HPDE6-E6E7 (cell line): ENCODE measurements around the gene ARHGAP23.
"Not testable (repeated sequence)": the region's sequence is repeated elsewhere in the genome, so short reads cannot be mapped to it uniquely, and the experiment has no call there.

Source experiments
- DNase-seq: peaks from one replicate; pipeline ENCODE4 v3.0.0; 2011; ENCODE audit warnings: missing footprints; ENCODE audit errors: extremely low spot score

Gene ARHGAP23

GRCh38 chr17:38528141-38528540, 99.9 kb downstream of the ARHGAP23 start:
- DNase-seq = not testable (repeated sequence)

DNA sequence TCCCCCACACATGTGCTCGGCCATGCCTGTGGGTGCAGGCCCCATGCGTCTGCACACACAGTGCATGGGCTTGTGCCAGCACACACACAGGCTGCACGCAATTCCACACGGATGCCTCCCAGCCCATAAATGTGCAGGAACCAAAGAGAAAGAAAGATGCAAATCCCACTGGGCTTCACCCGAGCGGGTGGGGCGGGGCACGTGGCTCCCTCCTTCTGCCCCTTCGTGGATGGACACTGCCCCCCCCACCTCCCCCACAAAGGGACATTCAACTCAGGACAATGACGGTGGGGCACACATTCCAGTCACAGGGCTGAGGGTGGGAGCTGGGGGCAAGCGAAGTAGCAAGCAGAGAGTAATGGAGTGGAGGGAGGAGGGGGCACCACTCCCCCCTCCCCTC, 102.6 kb downstream of the ARHGAP23 start:
- not testable (repeated sequence) for DNase-seq

GRCh38 chr17:38531761-38532160, 103.5 kb downstream of the ARHGAP23 start:
- DNase-seq = not testable (repeated sequence)

DNA sequence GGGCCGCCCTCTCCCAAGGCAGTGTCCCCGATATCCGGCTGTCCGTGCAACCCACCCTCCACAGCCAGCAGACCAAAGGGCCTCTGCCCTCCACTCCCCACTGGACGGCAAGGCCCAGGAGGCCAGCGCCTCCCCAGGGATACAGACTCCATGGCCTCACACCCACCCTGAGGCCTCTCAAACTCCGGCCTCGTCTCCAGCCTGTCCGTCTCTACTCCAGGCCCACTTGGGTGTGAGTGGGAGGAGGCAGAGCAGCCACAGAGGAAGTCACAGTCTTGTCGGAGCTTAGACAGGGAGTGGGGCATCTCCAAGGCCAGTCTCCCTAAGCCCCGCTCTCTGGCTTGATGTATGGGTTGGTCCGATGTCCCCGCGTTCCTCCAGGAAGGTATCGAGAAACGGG, 104.2 kb downstream of the ARHGAP23 start:
- DNase-seq = no peak

DNA sequence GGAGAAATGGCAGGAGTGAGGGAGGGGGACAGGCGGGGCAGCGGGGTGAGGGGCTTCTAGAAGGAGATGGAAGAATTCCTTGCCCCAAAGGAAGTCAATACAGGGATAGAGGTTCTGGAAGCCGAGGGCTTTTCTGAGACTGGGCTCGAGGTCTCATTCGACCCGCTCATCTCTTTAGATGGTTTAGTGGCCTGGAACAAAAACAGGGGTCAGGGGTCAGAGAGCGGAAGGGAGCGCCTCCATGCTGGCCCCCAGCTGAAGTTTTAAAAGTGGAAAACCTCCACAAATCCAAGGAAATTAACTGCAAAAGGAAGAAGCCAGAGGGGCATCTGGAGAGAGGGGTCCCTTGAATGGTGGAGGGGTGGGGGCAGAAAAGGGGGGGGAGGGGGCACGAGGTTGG, 105.0 kb downstream of the ARHGAP23 start:
- DNase-seq = no peak

GRCh38 chr17:38533866-38534497, 105.7 kb downstream of the ARHGAP23 start:
- DNase-seq = no peak

- no peak for DNase-seq
Observed at GRCh38 chr17:38534498-38534885, 106.2 kb downstream of the ARHGAP23 start.

GRCh38 chr17:38535886-38536285, 107.6 kb downstream of the ARHGAP23 start:
- DNase-seq = no peak

DNA sequence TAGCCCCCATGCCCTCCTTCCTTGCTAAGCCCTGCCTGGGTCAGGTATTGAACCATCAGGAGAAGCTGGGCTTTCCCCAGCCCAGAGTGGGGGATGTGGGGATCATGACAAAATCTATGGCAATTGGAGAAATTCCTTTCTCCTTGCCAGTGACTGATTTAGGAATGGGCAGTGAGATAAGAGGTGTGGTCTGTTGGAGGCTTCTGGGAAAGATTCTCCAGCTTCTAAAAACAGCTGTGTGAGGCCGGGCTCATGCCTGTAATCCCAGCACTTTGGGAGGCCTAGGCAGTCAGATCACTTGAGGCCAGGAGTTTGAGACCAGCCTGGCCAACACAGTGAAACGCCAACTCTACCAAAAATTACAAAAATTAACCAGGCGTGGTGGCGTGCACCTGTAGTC, 108.4 kb downstream of the ARHGAP23 start:
- DNase-seq = no peak

DNA sequence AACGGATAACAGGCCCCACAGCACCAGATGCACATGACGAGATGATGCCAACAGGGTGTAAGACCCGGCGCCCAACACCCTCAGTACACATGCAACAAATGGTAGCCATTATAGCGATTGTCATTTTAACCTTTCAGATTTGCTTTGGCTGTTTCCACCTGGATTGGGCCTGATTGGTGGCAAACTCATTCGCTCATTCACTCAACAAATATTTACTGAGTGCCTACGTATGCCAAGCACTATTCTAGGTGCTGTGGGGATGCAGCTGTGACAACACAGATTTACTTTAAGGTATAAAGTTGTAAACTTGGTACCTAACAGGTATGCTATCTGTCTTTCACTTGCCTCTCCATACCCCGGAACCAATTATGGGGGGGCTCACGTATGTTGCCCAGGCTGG, 110.6 kb downstream of the ARHGAP23 start:
- DNase-seq = no peak

DNA sequence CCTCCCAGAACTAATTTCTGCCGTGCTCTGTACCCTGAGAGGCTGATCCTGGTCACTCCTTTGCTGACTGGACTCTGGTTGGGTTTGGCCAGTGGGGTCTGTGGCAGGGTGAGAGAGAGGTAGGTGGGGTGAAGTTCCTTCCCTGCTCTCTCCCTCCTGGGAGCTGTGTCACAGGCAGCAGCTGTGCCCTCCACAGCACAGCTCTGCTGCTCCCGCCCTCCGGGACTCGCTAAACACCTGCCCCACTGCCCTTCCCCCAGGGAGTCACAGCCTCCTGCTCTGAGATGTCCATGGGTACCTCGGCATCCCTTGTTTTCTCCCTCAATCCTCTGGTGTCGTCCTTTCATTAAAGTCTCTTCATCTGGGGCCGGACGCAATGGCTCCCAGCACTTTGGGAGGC, 111.1 kb downstream of the ARHGAP23 start:
- DNase-seq = no peak

GRCh38 chr17:38540514-38541045, 112.3 kb downstream of the ARHGAP23 start:
- DNase-seq = no peak

- DNase-seq = no peak
Observed at GRCh38 chr17:38541281-38541680, 113.0 kb downstream of the ARHGAP23 start.

GRCh38 chr17:38542286-38542685, 114.0 kb downstream of the ARHGAP23 start:
- DNase-seq = no peak

- DNase-seq = no peak
Observed at GRCh38 chr17:38543403-38544174, 115.3 kb downstream of the ARHGAP23 start.

DNA sequence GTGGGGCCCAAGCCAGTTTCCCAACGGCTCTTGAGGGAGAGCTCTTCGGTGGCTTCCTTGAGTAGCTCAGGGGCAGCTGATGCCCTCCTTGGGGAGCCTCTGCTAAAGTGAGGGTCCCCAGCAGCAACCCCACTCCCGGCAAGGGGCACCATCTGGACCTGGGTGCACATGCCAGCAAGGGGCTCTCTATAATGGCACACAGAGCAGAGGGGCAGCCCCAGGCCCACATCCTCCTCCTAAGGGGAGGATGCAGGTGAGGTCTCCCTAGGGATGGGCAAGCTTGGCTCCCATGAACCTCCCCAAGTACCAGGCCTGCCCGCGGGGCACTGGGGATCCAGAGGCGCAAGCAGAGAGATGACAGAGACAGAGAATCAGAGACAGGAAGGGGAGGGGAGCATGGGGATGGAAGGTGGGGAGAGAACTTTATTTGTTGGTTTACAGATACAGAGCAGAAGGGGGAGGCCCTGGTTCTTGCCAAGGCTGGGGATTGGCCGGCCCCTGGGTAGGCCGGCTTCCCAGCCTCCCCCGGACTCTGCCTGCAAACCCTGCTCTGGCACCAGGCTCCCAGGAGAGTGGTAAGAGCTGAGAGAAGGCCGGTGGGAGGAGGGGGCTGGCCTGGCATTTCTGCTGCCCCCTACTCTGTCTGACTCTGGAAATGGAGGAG, 116.0 kb downstream of the ARHGAP23 start:
- DNase-seq = no peak

DNA sequence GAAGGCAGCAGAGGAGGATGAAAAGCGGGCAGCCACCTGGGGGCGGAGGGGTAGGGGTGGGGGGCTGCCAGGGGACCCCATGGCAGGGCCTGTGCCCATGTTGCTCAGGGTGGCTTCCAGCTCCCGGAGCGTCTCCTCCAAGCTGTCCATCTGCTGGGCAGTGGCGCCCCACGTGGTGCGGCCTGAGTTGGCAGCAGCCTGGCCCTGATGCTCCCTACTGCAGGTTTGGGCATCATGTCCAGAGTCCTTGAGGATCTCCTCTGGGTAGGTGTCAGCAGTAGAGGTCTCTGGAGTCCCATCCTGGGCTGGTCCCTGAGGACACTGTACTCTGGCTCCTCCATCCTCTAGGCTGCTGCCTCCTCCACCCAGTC, 116.6 kb downstream of the ARHGAP23 start:
- no peak for DNase-seq

DNA sequence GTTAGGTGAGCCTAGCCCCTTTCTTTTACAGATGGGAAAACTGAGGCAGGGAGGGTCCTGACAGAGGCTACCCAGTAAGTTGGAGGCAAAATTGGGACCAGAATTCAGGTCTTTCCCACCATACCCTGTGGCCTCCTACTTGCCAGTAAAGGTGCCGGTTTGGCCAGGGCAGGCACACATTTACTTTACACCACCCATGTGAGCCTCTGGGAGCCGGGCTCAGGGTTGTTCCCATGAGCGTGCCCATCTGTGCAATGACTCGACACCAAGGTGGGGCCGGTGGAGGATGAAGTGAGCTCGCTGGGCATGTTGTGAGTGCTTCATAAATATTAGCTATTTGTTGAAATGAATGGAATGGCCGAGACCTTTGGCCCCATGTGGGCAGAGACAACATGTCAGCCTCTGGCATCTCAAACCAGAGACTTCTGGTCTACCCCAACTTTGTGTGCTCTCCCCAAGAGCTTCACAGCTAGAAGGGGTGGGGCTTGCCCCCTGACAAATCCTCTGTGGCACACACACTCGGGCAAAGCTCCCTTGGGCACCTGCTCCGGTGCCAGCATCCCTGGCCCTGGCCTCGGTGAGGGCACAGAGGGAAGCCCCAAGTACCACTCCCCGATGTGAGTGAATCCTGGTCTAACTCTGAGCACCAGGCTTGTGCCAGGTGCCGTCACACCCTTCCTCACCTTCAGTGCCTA, 117.4 kb downstream of the ARHGAP23 start:
- no peak for DNase-seq

DNA sequence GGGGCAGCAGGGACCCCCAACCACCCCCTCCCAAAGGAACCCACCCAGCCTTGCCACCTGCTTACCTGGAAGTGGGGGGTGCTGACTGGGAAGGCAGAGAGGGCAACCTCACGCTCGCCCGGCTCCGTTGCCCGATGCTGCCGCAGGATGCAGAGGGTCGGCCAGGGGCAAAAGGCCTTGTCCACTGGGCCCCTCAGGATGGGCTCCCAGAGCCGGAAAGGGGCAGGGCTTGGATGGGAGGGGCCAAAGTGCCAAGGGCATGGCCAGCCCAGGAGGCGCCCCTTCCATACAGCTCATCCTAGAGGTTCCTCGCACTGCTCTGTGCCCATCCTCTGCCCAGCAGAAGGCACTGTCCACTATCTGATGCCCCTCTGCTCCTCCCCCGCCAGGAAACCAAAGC, 118.1 kb downstream of the ARHGAP23 start:
- no peak for DNase-seq

DNA sequence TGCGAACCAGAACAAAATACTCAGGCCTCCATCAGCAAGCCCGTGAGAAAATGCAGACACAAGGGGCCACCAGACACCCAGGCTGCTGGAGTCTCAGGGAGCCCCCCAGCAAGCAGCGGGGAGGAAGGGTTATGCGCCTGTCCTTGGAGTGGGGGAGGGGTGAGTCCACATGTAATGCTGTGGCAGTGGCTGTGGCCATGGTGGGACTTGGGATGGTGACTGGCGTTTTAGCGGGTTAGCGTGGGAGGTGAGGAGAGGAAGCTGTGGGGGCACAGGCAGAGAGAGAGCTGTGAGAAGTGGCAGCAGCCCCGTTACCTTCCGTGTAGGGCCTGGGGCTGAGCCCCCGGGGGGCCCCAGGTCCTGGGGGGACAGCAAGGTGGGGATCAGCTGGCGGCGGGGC, 119.2 kb downstream of the ARHGAP23 start:
- no peak for DNase-seq

DNA sequence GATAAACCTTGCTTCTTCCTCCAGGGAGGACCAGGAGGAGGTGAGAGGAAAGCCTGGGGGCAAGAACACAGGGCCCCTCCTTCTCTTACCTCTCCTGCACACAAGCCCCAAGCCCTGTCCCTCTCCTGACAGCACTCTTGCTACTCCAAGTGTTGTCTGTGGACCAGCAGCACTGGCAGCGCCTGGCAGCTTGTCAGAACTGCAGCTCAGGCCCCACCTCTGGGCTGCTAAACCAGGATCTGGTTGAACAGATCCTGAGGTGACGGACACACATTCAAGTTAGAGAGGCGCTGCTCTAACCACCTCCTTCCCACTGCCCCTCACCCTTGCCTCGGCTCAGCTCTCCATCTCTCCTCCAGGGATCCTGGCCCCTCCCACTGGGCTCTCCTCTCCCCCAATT, 121.0 kb downstream of the ARHGAP23 start:
- no peak for DNase-seq

GRCh38 chr17:38550661-38551060, 122.4 kb downstream of the ARHGAP23 start:
- peak; percentile 79 for DNase-seq
